Fibroblast of pulmonary artery (primary cell): Measurements from ENCODE around the gene EFNA2.

Experiments
- DNase-seq: peaks from one replicate; pipeline ENCODE4 v3.0.0-alpha.2; 2010; ENCODE audit warnings: low read depth
- H3K4me3 ChIP-seq: replicated peaks from 2 replicates; pipeline ENCODE4 v1.5.1; 2011; ENCODE audit warnings: low read depth, mild to moderate bottlenecking, control low read depth, low read length, moderate library complexity
- TF ChIP-seq, protein P1 (sequence below): IDR thresholded peaks from 2 replicates; pipeline ENCODE4 v1.5.1; 2011; ENCODE audit warnings: mild to moderate bottlenecking, control low read depth, low read length, inconsistent platforms; ENCODE audit errors: missing control alignments

The EFNA2 gene

GRCh38 chr19:1288833-1289685 lies 3.4 kb downstream of the EFNA2 start:
- TF ChIP-seq, protein P1, sequence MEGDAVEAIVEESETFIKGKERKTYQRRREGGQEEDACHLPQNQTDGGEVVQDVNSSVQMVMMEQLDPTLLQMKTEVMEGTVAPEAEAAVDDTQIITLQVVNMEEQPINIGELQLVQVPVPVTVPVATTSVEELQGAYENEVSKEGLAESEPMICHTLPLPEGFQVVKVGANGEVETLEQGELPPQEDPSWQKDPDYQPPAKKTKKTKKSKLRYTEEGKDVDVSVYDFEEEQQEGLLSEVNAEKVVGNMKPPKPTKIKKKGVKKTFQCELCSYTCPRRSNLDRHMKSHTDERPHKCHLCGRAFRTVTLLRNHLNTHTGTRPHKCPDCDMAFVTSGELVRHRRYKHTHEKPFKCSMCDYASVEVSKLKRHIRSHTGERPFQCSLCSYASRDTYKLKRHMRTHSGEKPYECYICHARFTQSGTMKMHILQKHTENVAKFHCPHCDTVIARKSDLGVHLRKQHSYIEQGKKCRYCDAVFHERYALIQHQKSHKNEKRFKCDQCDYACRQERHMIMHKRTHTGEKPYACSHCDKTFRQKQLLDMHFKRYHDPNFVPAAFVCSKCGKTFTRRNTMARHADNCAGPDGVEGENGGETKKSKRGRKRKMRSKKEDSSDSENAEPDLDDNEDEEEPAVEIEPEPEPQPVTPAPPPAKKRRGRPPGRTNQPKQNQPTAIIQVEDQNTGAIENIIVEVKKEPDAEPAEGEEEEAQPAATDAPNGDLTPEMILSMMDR, result no peak
- H3K4me3 ChIP-seq, result no peak overlapping the region
- no peak for DNase-seq

DNA sequence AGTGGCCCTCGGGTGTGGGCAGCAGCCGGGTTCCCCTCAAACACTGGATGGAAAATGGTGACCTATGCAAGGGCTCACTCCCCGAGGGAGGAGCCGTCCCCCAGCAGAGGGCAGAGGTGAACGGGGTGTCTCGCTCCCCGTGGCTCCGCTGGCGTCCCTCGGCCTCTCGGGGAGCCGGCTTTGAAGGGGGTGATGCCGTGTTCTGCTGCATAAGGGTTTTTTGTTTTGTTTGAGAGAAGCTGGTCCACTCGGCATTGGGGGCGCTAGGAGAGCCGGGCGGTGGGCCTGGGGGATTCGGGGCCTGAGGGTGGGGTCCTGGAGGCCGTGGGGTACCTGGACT lies 4.0 kb downstream of the EFNA2 start:
- H3K4me3 ChIP-seq, result no peak overlapping the region
- TF ChIP-seq, protein P1, result no peak
- DNase-seq, result no peak

- DNase-seq, result no peak
- TF ChIP-seq, protein P1, result no peak
- no peak overlapping the region for H3K4me3 ChIP-seq
These were observed 4.6 kb downstream of the EFNA2 start for GRCh38 chr19:1290196-1290702.

- TF ChIP-seq, protein P1, result no peak
- no peak overlapping the region for H3K4me3 ChIP-seq
- no peak for DNase-seq
These were observed 5.3 kb downstream of the EFNA2 start for GRCh38 chr19:1290703-1291651.

- TF ChIP-seq, protein P1, result no peak
- no peak overlapping the region for H3K4me3 ChIP-seq
- DNase-seq, result no peak
These were observed 6.2 kb downstream of the EFNA2 start for GRCh38 chr19:1291761-1292418.

GRCh38 chr19:1292419-1293151 lies 6.9 kb downstream of the EFNA2 start:
- no peak overlapping the region for H3K4me3 ChIP-seq
- TF ChIP-seq, protein P1, result no peak
- DNase-seq, result no peak
